Stomach smooth muscle (tissue), 2 donors: ENCODE measurements around the gene STAT3.
A peak's percentile ranks its signal among the peaks of the same experiment; 100 is the strongest.
"Not testable (repeated sequence)": the region's sequence is repeated elsewhere in the genome, so short reads cannot be mapped to it uniquely, and the experiment has no call there.

ENCODE experiments used
- H3K27ac ChIP-seq: one replicate; pipeline ENCODE4 v1.7.0; 2013; ENCODE audit warnings: mild to moderate bottlenecking, low read length, inconsistent platforms
- H3K27me3 ChIP-seq, 2 donors: one replicate each; pipeline ENCODE4 v1.7.0; 2013; ENCODE audit warnings: low read length in 2 of 2; ENCODE audit not compliant: insufficient read depth in 2 of 2, control insufficient read depth in 1 of 2
- H3K36me3 ChIP-seq, 2 donors: one replicate each; pipeline ENCODE4 v1.7.0; 2013; ENCODE audit warnings: low read length in 2 of 2; ENCODE audit not compliant: control insufficient read depth in 2 of 2, insufficient read depth in 2 of 2
- H3K4me1 ChIP-seq: one replicate; pipeline ENCODE4 v1.7.0; 2013; ENCODE audit warnings: low read length; ENCODE audit not compliant: control insufficient read depth, insufficient read depth
- H3K4me3 ChIP-seq, 2 donors: one replicate each; pipeline ENCODE4 v1.7.0; 2013; ENCODE audit warnings: low read length in 2 of 2
- H3K9ac ChIP-seq, 2 donors: one replicate each; pipeline ENCODE4 v1.7.0; 2013; ENCODE audit warnings: low read length in 2 of 2, mild to moderate bottlenecking in 1 of 2
- H3K9me3 ChIP-seq, 2 donors: one replicate each; pipeline ENCODE4 v1.7.0; 2013; ENCODE audit warnings: low read length in 2 of 2; ENCODE audit not compliant: control insufficient read depth in 2 of 2
- donor health status: healthy.
- donor health status: Pancreatic carcinoma.

Gene STAT3

GRCh38 chr17:42399121-42399520 is 10.9 kb upstream of the STAT3 start:
- no peaks in the 10 kb centered on the region for H3K9me3 ChIP-seq
- H3K4me1 ChIP-seq: peaks cover 25% of the 10 kb centered on the region
- no peak overlapping the region for H3K9ac ChIP-seq
- H3K36me3 ChIP-seq: peaks cover 6 to 11% of the 10 kb centered on the region in 2 donors
- no peaks in the 10 kb centered on the region for H3K27me3 ChIP-seq
- H3K27ac ChIP-seq: peak overlapping the region; percentile 31
- H3K4me3 ChIP-seq: no peak overlapping the region

DNA sequence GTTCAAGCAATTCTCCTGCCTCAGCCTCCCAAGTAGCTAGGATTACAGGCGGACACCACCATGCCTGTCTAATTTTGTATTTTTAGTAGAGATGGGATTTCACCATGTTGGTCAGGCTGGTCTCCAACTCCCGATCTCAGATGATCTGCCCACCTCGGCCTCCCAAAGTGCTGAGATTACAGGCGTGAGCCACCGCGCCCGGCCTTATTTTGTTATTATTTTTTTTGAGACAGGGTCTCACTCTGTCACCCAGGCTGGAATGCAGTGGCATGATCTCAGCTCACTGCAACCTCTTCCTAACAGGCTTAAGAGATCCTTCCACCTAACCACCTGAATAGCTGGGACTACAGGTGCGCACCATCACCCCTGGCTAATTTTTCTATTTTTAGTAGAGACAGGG is 7.4 kb upstream of the STAT3 start:
- not testable (repeated sequence) for H3K27me3 ChIP-seq, H3K36me3 ChIP-seq, H3K4me1 ChIP-seq, H3K27ac ChIP-seq, H3K9ac ChIP-seq, H3K4me3 ChIP-seq, H3K9me3 ChIP-seq

GRCh38 chr17:42394838-42395237 is 6.6 kb upstream of the STAT3 start:
- Histone ChIP-seq H3K27me3 (no peaks in the 10 kb centered on the region), H3K36me3 (no peaks in the 10 kb centered on the region), H3K9me3 (no peaks in the 10 kb centered on the region), H3K9ac (no peak overlapping the region), H3K27ac (no peak overlapping the region), H3K4me3 (no peak overlapping the region), H3K4me1 (peaks cover 3% of the 10 kb centered on the region)

GRCh38 chr17:42392692-42393415 is 4.6 kb upstream of the STAT3 start:
- Histone ChIP-seq H3K4me3 (no peak overlapping the region), H3K9me3 (no peaks in the 10 kb centered on the region), H3K4me1 (no peaks in the 10 kb centered on the region), H3K9ac (no peak overlapping the region), H3K36me3 (no peaks in the 10 kb centered on the region), H3K27ac (no peak overlapping the region), H3K27me3 (no peaks in the 10 kb centered on the region)

GRCh38 chr17:42391439-42391838 is 3.2 kb upstream of the STAT3 start:
- not testable (repeated sequence) for H3K9me3 ChIP-seq, H3K27me3 ChIP-seq, H3K36me3 ChIP-seq, H3K4me3 ChIP-seq, H3K4me1 ChIP-seq, H3K9ac ChIP-seq, H3K27ac ChIP-seq

- Histone ChIP-seq H3K27ac (no peak overlapping the region), H3K4me3 (no peak overlapping the region), H3K27me3 (no peaks in the 10 kb centered on the region), H3K9me3 (no peaks in the 10 kb centered on the region), H3K36me3 (no peaks in the 10 kb centered on the region), H3K4me1 (peaks cover 11% of the 10 kb centered on the region), H3K9ac (peak overlapping the region in 1 of 2 donors; percentile 79)
Measured at GRCh38 chr17:42389899-42390298, 1.7 kb upstream of the STAT3 start.

- no peaks in the 10 kb centered on the region for H3K36me3 ChIP-seq
- H3K27me3 ChIP-seq: no peaks in the 10 kb centered on the region
- no peaks in the 10 kb centered on the region for H3K9me3 ChIP-seq
- H3K9ac ChIP-seq: peak overlapping the region; percentile 79 to 91
- peak overlapping the region; percentile 62 to 98 for H3K4me3 ChIP-seq
- peaks cover 11% of the 10 kb centered on the region for H3K4me1 ChIP-seq
- H3K27ac ChIP-seq: peak overlapping the region; percentile 100
Measured at GRCh38 chr17:42389135-42389417, 834 bp upstream of the STAT3 start.

GRCh38 chr17:42387661-42388380 is 421 bp downstream of the STAT3 start:
- Histone ChIP-seq H3K36me3 (no peaks in the 10 kb centered on the region), H3K4me3 (peak overlapping the region; percentile 93 to 98), H3K27ac (peak overlapping the region; percentile 100), H3K4me1 (peaks cover 13% of the 10 kb centered on the region), H3K9me3 (no peaks in the 10 kb centered on the region), H3K9ac (peak overlapping the region; percentile 98 to 100), H3K27me3 (no peaks in the 10 kb centered on the region)

DNA sequence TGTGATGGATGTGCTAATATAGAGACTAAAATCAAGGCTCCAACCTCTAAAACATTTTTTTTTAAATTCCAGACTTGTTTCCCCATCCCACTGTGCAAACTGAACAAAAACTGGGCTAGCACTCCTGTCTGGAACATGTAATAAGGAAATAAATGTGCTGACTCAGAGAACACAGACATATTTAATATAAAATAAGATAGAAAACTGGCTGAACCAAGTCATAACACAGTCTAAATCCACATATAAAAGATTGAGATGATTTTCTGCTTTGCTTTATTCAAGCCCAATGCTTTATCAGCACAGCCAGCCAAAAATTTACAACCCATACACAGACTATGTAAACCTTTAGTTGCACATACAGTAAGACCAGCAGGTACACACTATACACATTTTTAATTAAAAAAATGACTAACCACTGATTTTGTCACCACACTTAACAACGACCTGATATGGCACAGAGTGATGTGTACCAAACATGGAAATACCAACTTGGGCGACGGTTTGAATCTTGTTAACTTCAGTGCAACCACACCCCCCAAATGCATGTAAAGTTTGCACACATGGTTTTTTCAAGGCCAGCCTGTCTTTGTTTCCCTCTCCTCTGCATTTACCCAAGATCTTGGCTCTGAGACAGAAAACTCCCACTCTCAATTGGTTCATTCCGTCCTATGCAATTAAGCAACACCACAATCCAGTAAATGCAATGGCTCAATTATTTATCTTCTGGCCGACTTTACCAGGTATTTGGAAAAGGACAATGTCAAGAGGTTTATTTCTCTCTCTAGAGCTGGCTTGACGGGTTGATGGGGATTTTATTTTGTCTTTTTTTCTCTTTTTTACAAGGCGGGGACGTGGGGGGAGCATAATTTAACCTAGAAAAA is 1.2 kb downstream of the STAT3 start:
- H3K9me3 ChIP-seq: no peaks in the 10 kb centered on the region
- H3K4me1 ChIP-seq: peaks cover 13% of the 10 kb centered on the region
- H3K36me3 ChIP-seq: no peaks in the 10 kb centered on the region
- H3K9ac ChIP-seq: peak overlapping the region; percentile 98 to 100
- peak overlapping the region; percentile 93 to 98 for H3K4me3 ChIP-seq
- H3K27me3 ChIP-seq: no peaks in the 10 kb centered on the region
- peak overlapping the region; percentile 100 for H3K27ac ChIP-seq

GRCh38 chr17:42381898-42382297 is 6.3 kb downstream of the STAT3 start:
- Histone ChIP-seq H3K36me3 (no peaks in the 10 kb centered on the region), H3K27me3 (no peaks in the 10 kb centered on the region), H3K4me3 (no peak overlapping the region), H3K4me1 (peaks cover 20% of the 10 kb centered on the region), H3K9me3 (no peaks in the 10 kb centered on the region), H3K9ac (no peak overlapping the region), H3K27ac (no peak overlapping the region)
